Stimulated activated effector memory CD8-positive, alpha-beta T cell treated with anti-CD3 and anti-CD28 coated beads, Interleukin-12 subunit alpha, Interleukin-12 subunit beta, amount 100 ng/mL, for 72 hours (primary cell): ENCODE measurements around the gene HNRNPH2.

Source experiments
- ATAC-seq: fragments of 150-1000 bp; cut with Tn5 transposase; 2 replicates; pipeline ENCODE4 v1.10.0; 2021
- DNase-seq, 2 donors: peaks; one replicate each; pipeline ENCODE4 v3.0.0; 2021 to 2022; ENCODE audit warnings: low spot score in 2 of 2
- H3K27ac Mint-ChIP-seq: one replicate; pipeline ENCODE4 v1.8.0; 2022; ENCODE audit warnings: mild to moderate bottlenecking, mixed read lengths
- H3K36me3 Mint-ChIP-seq: one replicate; pipeline ENCODE4 v1.8.0; 2022; ENCODE audit warnings: mild to moderate bottlenecking, mixed read lengths
- H3K4me1 Mint-ChIP-seq: one replicate; pipeline ENCODE4 v1.8.0; 2022; ENCODE audit warnings: mixed read lengths
- H3K4me3 Mint-ChIP-seq: one replicate; pipeline ENCODE4 v1.8.0; 2022; ENCODE audit warnings: mild to moderate bottlenecking, mixed read lengths
- H3K9me3 Mint-ChIP-seq: one replicate; pipeline ENCODE4 v1.8.0; 2022; ENCODE audit warnings: mixed read lengths

The HNRNPH2 gene

GRCh38 chrX:101407748-101408531, at the start of gene HNRNPH2, which contains the start of gene GLA:
HNRNPH2 (plus strand) TSS chrX:101408222; CDS start chrX:101411989, 3,767 bp downstream.
GLA (minus strand) TSS chrX:101407925; CDS start chrX:101407903, 22 bp downstream.
- Mint-ChIP-seq H3K4me1 (peaks cover 27% of the 10 kb centered on the region), H3K9me3 (no peaks in the 10 kb centered on the region), H3K27ac (peak within 1 kb of the TSS; percentile 98)

GRCh38 chrX:101359966-101360365, 48.1 kb upstream of the HNRNPH2 start:
- Mint-ChIP-seq H3K27ac (no peak overlapping the region), H3K36me3 (no peaks in the 10 kb centered on the region), H3K4me1 (no peaks in the 10 kb centered on the region), H3K4me3 (no peak overlapping the region), H3K9me3 (no peaks in the 10 kb centered on the region)
- no peak for DNase-seq
- ATAC-seq, result no peak

More at GRCh38 chrX:101407748-101408531, at the start of gene HNRNPH2, which contains the start of gene GLA:
- H3K4me3 Mint-ChIP-seq, result peak within 1 kb of the TSS; percentile 99
- H3K36me3 Mint-ChIP-seq, result peaks cover 54% of the 10 kb centered on the region
- ATAC-seq (peak; percentile 96), DNase-seq (peak; percentile 66 to 92)

DNA sequence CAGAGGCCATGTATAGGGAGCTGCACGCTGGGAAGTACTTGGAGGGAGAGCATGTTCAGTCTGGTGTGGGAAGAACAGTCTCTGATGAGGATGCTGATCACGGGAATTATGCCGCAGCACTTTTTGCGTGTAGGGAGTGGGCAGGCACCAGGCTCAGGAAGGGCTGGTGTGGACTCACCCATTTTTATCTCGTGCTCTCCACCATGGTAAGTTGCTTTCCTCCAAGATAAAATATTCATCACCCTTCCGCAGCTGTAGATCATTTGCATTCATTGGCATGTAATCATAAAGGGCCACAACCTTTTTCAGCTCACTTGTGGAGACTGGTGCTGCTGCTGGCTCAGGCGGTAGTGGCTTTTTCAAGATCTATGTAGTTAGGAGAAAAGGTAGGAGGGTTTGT, 47.6 kb upstream of the HNRNPH2 start:
- ATAC-seq, result no peak
- no peak for DNase-seq
- Mint-ChIP-seq H3K4me3 (no peak overlapping the region), H3K27ac (no peak overlapping the region), H3K4me1 (no peaks in the 10 kb centered on the region), H3K9me3 (no peaks in the 10 kb centered on the region), H3K36me3 (no peaks in the 10 kb centered on the region)

DNA sequence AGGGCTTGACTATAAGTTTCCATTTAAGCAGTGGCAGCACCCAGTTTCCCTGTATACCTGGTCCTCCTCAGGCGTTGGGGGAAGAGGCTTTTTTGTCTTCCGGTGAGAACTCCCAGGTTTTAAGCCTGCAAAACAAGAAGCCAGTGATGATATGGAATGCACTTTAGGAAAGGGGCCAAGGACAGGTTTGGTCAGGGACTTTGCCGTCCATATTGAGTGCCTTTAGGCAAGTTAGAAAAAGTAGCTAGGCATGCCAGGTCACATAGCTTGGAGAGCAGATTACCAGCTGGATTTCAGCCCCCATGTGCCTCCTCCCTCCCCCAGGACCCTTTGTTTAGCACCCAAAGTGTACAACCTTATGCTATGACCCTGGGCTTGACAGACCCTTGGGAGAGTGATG, 45.9 kb upstream of the HNRNPH2 start:
- no peak for DNase-seq
- no peaks in the 10 kb centered on the region for H3K9me3 Mint-ChIP-seq
- ATAC-seq, result no peak
- H3K4me1 Mint-ChIP-seq, result no peaks in the 10 kb centered on the region
- no peaks in the 10 kb centered on the region for H3K36me3 Mint-ChIP-seq
- no peak overlapping the region for H3K27ac Mint-ChIP-seq
- no peak overlapping the region for H3K4me3 Mint-ChIP-seq

- H3K9me3 Mint-ChIP-seq, result no peaks in the 10 kb centered on the region
- no peak for DNase-seq
- ATAC-seq, result no peak
- H3K36me3 Mint-ChIP-seq, result no peaks in the 10 kb centered on the region
- no peaks in the 10 kb centered on the region for H3K4me1 Mint-ChIP-seq
- H3K27ac Mint-ChIP-seq, result no peak overlapping the region
- no peak overlapping the region for H3K4me3 Mint-ChIP-seq
These were observed 45.3 kb upstream of the HNRNPH2 start for GRCh38 chrX:101362757-101363156.

- no peak for ATAC-seq
- no peaks in the 10 kb centered on the region for H3K4me1 Mint-ChIP-seq
- no peak overlapping the region for H3K27ac Mint-ChIP-seq
These were observed 42.7 kb upstream of the HNRNPH2 start for GRCh38 chrX:101365301-101365795.

GRCh38 chrX:101368800-101369199, 39.2 kb upstream of the HNRNPH2 start:
- no peak for DNase-seq

More at GRCh38 chrX:101365301-101365795, 42.7 kb upstream of the HNRNPH2 start:
- no peaks in the 10 kb centered on the region for H3K9me3 Mint-ChIP-seq
- no peak overlapping the region for H3K4me3 Mint-ChIP-seq
- H3K36me3 Mint-ChIP-seq, result no peaks in the 10 kb centered on the region
- DNase-seq, result no peak

DNA sequence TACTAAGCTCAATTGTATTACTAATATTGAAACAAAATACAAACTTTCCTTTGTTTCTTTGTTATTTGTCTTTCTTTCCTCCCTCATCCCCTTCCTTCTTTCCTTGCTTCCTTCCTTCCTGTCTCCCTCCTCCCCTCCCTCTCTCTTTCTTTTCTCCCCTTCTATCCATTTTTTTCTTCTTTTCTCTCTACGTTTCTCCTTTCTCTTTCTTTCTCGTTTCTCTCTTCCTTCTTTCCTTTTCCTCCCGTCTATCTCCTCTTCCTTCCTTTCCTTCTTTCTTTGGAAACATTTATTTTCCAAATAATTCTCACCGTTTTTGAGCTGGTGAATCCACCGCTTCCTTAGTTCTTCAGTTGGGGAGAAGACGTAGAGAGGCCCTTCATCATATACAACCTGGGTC, 38.3 kb upstream of the HNRNPH2 start:
- DNase-seq, result no peak
- H3K4me1 Mint-ChIP-seq, result no peaks in the 10 kb centered on the region
- H3K36me3 Mint-ChIP-seq, result no peaks in the 10 kb centered on the region

More at GRCh38 chrX:101368800-101369199, 39.2 kb upstream of the HNRNPH2 start:
- Mint-ChIP-seq H3K36me3 (no peaks in the 10 kb centered on the region), H3K4me1 (no peaks in the 10 kb centered on the region), H3K9me3 (no peaks in the 10 kb centered on the region), H3K4me3 (no peak overlapping the region), H3K27ac (no peak overlapping the region)
- ATAC-seq, result no peak

DNA sequence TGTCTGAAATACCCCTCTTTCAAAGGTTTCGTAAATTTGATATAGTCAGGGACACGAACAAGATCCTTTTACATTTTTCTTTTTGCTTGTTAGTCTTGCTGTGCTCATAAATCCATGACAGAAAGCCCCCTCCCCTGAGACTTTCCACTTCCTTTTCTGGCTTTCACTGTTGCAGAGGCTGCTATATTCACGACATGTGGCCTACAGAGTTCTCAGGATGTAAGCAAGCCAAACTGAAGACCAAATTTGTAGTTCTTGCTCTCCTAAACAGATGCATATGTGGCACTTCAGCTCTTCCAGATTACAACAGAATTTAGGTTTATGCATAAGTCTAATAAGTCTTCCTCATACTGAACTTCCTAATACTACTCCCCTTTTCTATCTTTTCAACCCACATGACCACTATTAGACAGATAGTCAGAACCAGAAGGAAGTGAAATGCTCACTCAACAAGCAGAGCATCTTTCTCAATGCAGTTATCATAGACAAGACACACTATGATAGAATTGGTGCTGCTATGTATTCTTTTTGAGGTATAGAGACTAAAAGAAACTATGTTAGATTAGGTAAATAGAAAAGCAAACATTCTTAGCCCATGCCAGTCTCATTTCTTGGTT, 37.0 kb upstream of the HNRNPH2 start:
- no peaks in the 10 kb centered on the region for H3K36me3 Mint-ChIP-seq
- H3K27ac Mint-ChIP-seq, result no peak overlapping the region
- ATAC-seq (no peak), DNase-seq (no peak)
- no peaks in the 10 kb centered on the region for H3K4me1 Mint-ChIP-seq
- H3K9me3 Mint-ChIP-seq, result no peaks in the 10 kb centered on the region
- H3K4me3 Mint-ChIP-seq, result no peak overlapping the region

More for the DNA sequence above, 38.3 kb upstream of the HNRNPH2 start:
- Mint-ChIP-seq H3K9me3 (no peaks in the 10 kb centered on the region), H3K27ac (no peak overlapping the region), H3K4me3 (no peak overlapping the region)
- ATAC-seq, result no peak

GRCh38 chrX:101377547-101377946, 30.5 kb upstream of the HNRNPH2 start:
- ATAC-seq (no peak), DNase-seq (no peak)
- Mint-ChIP-seq H3K9me3 (no peaks in the 10 kb centered on the region), H3K27ac (no peak overlapping the region), H3K36me3 (no peaks in the 10 kb centered on the region), H3K4me1 (no peaks in the 10 kb centered on the region), H3K4me3 (no peak overlapping the region)

GRCh38 chrX:101383679-101384205, 24.3 kb upstream of the HNRNPH2 start:
- no peaks in the 10 kb centered on the region for H3K4me1 Mint-ChIP-seq
- no peak overlapping the region for H3K4me3 Mint-ChIP-seq
- no peaks in the 10 kb centered on the region for H3K36me3 Mint-ChIP-seq
- DNase-seq, result no peak
- H3K9me3 Mint-ChIP-seq, result no peaks in the 10 kb centered on the region
- ATAC-seq, result no peak
- no peak overlapping the region for H3K27ac Mint-ChIP-seq

GRCh38 chrX:101385026-101385684, 22.9 kb upstream of the HNRNPH2 start:
- peak overlapping the region; percentile 36 for H3K4me3 Mint-ChIP-seq
- H3K9me3 Mint-ChIP-seq, result no peaks in the 10 kb centered on the region
- no peak for DNase-seq
- no peak overlapping the region for H3K27ac Mint-ChIP-seq
- no peaks in the 10 kb centered on the region for H3K36me3 Mint-ChIP-seq
- ATAC-seq, result no peak
- no peaks in the 10 kb centered on the region for H3K4me1 Mint-ChIP-seq

DNA sequence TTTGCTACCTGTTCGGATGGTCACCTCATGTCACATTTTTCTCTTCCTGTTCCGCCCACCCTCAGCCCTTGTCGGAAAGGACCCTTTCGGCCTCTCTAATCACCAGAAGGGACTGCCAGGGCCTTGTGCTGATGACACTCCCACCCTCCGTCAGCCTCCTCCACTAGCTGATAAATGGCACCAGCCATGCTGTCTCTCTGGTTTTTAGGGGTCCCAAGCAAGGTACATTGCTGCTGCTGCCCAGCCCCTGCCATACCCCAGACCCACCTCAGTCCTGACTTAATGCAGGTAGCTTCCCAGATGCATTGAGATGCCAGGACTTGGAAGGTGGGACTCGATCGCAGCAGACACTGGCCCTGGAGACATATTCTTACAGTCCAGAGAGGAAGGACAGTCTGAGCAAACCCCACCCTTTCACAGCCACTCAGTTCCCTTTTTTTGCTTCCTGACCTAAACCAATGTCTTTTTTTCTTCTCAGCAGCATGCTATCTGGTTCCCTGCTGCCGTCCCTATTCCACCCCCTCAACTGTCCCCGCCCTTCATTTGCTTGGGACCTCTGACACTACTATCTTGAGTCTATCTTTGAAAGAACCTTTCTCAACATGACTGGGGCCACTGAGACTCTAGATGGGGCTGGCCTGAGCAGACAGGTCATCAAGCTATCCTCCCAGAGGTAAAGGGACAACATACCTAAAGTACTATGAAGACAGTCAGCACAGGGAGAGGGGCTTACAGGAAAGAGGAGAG, 22.1 kb upstream of the HNRNPH2 start, which contains the start of gene BTK:
Gene BTK (minus strand): TSS at position 397 of the 747 bp plus-strand sequence. CDS start 10,907 bp downstream, outside the sequence.
- Mint-ChIP-seq H3K27ac (peak within 1 kb of the TSS; percentile 53), H3K4me3 (peak within 1 kb of the TSS; percentile 36), H3K4me1 (no peaks in the 10 kb centered on the region), H3K36me3 (peaks cover 6% of the 10 kb centered on the region), H3K9me3 (no peaks in the 10 kb centered on the region)
- no peak for ATAC-seq
- DNase-seq, result no peak

GRCh38 chrX:101386542-101386885, 21.5 kb upstream of the HNRNPH2 start:
- ATAC-seq, result no peak
- no peaks in the 10 kb centered on the region for H3K4me1 Mint-ChIP-seq
- no peak for DNase-seq
- no peaks in the 10 kb centered on the region for H3K9me3 Mint-ChIP-seq
- peak overlapping the region; percentile 36 for H3K4me3 Mint-ChIP-seq
- peak overlapping the region; percentile 53 for H3K27ac Mint-ChIP-seq
- H3K36me3 Mint-ChIP-seq, result peaks cover 12% of the 10 kb centered on the region
